Activated effector memory CD4-positive, alpha-beta T cell treated with Interleukin-2 at 50 U/mL for 16 hours (primary cell): ENCODE data around the gene TPSG1.
"Not testable (repeated sequence)": the region's sequence is repeated elsewhere in the genome, so short reads cannot be mapped to it uniquely, and the experiment has no call there.

Source experiments
- DNase-seq: peaks from one replicate; pipeline ENCODE4 v3.0.0-alpha.2; 2020

The TPSG1 gene

GRCh38 chr16:1225051-1225451 lies at the start of gene TPSG1:
TSS of gene TPSG1 (minus strand) at chr16:1225268. CDS start at chr16:1225252, 16 bp downstream.
- DNase-seq: no peak

- DNase-seq: no peak
These were observed 49.7 kb upstream of the TPSG1 start for GRCh38 chr16:1274767-1275166.

DNA sequence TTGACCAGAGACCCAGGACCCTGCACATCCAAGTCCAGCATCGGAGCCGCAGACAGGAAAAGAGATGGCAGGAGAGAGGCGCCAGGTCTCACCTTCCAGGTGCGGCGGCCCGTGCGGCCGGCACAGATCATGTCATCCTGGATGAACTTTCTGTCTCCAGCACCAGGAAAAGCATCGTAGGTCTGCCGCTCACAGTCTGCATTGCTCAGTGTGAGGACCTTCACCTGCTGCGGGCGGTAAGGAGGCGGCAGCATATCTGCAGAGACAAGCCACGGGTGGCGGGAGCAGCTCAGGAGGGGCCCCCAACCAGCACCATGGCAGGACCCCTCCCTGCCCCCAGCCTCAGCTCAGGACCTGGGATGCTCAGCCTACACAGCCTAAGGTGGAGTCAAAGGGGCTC lies 48.7 kb upstream of the TPSG1 start:
- no peak for DNase-seq

DNA sequence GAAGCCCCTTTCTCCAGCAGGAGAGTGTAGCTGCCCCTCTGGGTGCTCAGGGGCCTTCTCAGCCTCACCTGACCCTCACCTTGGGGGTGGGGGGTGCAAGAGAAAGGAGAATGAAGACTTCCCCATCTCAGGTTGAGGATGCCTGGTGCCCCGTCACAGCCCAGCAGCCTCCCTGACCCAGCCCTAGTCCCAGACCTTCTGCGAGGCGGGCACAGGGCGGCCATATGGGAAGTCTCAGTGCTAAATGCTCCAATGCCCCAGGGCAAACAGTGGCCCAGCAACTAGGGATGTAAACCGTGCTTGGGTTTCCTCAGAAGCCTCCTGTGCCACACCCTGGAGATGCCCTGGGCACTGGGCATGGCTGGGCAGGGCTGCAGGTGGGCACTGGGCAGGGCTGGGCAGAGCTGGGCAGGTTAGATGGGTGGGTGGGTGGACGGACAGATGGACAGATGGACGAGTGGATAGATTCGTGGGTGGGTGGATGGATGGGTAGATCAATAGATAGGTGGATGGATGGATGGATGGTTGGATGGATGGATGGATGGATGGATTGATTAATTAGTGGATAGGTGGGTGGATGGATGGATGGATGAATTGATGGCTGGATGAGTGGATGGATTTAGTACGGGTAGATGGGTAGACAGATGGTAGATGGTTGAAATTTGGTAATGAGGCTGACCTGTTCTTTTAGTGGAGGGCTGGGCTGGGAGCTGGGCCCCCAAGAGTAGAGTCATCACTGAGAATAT lies 47.6 kb upstream of the TPSG1 start:
- no peak for DNase-seq

GRCh38 chr16:1271724-1272413 lies 46.8 kb upstream of the TPSG1 start:
- not testable (repeated sequence) for DNase-seq

DNA sequence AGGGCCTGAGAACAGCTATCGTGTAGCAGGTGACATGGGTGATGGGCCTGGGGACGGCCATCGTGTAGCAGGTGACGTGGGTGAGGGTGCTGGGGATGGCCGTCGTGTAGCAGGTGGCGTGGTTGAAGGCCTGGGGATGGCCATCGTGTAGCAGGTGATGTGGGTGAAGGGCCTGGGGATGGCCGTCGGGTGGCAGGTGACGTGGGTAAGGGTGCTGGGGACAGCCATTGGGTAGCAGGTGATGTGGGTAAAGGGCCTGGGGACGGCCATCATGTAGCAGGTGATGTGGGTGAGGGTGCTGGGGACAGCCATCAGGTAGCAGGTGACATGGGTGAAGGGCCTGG lies 46.3 kb upstream of the TPSG1 start:
- no peak for DNase-seq

DNA sequence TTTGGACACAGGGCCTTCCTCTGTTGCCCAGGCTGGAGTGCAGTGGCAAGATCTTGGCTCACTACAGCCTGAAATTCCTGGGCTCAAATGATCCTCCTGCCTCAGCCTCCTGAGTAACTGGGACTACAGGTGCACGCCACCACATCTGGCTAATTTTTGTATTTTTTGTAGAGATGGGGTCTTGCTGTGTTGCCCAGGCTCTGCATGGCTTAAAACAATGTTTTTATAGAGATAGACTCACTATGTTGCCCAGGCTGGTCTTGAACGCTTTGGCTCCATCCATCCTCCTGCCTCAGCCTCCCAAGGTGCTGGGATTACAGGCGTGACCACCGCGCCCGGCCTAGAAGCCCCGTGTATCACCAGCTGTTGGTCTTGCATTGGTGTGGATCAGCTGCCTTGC lies 44.4 kb upstream of the TPSG1 start:
- not testable (repeated sequence) for DNase-seq

DNA sequence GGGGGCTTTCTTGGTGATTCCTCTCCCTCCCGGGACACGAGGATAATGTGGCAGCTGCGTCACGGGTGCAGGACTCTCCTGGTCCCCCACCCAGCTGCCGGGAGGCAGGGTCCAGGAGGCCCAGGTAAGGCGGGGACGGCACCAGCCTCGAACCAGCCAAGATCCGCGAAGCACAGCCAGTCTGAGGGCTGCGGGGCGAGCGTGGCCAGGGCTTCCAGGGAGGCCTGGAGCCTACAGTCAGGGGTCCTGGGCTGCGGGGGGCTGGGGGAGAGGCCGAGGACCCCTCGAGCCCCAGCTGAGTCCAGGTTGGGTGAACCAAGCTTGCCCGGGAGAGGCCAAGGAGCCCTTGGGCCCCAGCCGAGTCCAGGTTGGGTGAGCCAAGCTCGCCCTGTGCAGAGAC lies 40.8 kb upstream of the TPSG1 start:
- no peak for DNase-seq

DNA sequence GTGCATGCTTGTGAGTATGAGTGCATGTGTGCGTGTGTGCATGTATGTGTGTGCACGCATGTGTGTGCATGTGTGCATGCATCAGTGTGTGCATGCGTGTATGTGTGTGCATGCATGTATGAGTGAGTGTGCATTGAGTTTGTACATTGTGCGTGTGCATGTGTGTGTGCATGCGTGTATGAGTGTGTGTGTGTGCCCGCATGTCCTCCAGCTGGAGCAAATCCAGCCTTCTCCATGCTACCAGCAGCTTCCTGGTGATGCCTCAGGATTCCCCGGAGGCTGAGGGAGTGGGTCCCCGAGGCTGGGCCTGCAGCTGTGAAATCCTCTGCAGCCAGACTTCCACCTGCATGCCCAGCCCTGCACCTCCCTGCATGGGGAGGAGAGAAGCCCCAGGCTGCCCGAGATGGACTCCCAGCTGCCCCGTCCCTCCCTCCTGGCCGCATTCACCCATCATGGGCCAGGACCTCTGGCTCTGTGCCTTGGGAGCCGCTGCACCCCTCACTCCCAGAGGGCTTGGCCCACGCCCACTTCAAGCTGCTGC lies 40.1 kb upstream of the TPSG1 start:
- no peak for DNase-seq

- DNase-seq: no peak
These were observed 39.4 kb upstream of the TPSG1 start for GRCh38 chr16:1264345-1265089.

GRCh38 chr16:1263591-1264344 lies 38.7 kb upstream of the TPSG1 start:
- no peak for DNase-seq

DNA sequence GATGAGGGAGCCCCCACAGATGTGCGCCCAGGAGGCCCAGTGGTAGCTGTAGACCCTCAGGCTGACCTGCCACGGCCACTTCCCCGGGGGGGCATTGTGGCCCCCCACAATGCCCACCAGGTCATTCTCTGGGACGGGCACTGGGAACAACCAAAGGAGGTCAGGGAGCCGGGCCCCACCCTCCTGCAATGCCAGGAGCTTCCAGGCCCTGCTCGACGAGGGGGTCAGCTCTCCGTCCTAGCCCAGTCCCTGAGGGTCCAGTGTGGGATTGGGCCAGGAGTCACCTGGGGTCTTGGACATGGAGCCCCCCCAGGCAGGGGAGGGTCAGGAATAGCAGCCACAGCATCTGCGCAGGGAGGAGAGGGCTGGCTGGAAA lies 37.8 kb upstream of the TPSG1 start:
- no peak for DNase-seq

DNA sequence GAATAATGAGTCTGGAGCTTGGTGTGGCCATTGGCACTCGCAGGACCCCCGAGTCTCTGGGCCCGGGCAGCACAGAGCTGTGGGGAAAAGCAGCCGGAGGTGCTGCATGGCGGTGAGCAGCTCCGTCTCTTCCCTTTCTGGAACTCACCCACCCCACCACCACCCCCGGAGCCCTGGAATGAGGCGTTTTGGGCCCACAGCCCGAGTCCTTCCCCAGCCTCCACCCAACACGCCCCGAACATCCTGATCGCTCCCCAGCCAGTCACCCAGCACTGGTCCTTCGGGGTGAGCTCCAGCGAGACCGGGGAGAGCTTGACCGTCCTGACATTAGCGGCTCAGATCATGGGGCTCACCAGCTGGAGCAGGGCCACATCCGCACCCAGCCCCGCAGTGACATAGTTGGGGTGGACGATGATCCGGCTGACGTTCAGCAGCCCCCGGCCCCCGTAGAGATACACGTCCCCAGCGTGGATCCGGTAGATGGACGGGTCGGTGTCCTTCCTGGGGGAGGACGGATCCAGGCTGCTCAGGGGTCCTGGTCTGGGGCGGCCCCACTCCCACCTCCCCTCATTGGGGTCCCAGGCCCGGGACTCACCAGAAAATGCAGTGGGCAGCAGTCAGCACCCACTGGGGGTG lies 37.3 kb upstream of the TPSG1 start:
- DNase-seq: no peak

GRCh38 chr16:1261131-1261892 lies 36.2 kb upstream of the TPSG1 start:
- no peak for DNase-seq

DNA sequence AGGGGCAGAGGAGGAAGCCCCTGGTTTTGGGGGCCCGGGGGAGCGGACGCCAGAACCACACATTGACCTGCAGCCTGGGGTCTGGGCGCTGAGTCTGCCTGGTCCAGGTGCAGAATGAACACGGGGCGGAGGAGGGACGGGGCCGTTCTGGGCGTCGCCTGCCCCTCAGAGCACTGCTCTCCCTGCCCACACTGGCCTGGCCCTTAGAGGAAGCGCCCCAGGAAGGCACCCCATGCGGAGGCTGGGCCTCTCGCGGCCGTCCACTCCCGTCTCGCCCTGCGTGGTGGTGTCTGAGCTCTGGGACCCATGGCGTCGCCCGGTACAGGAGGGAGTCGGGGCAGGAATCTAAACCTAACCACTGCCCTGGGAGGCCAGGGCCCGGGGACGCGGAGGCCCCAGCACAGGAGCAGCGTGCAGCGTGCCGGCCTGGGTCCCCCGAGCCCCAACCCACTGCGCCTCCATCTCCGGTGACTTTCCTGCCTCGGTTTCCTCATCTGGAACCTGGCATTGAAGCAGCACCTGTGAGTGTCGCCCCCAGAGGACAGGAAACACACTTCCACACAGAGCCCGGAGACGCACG lies 35.1 kb upstream of the TPSG1 start:
- DNase-seq: no peak

GRCh38 chr16:1259760-1260068 lies 34.6 kb upstream of the TPSG1 start:
- no peak for DNase-seq

GRCh38 chr16:1258906-1259759 lies 34.1 kb upstream of the TPSG1 start:
- no peak for DNase-seq

- DNase-seq: no peak
These were observed 33.1 kb upstream of the TPSG1 start for GRCh38 chr16:1258225-1258600.

GRCh38 chr16:1257561-1258224 lies 32.6 kb upstream of the TPSG1 start:
- no peak for DNase-seq

- DNase-seq: no peak
These were observed 31.8 kb upstream of the TPSG1 start for GRCh38 chr16:1256874-1257322.
